Prostate gland (tissue), 2 donors: ENCODE measurements around the gene SOX11.

Source experiments
- CTCF ChIP-seq, 4 experiments: fragments of 200-600 bp in 2 of 4; fragments of 450-650 bp in 2 of 4; sonication (generic) in 2 of 4; IDR thresholded peaks; 1 replicate in 3 of 4; 2 replicates in 1 of 4; pipeline ENCODE4 v1.5.1; 2016 to 2019; ENCODE audit warnings: antibody characterized with exemption in 4 of 4, mild to moderate bottlenecking in 2 of 4, moderate library complexity in 2 of 4
- POLR2A ChIP-seq: fragments of 450-650 bp; IDR thresholded peaks from one replicate; pipeline ENCODE4 v1.6.1; 2016; ENCODE audit warnings: antibody characterized with exemption, mild to moderate bottlenecking
- POLR2AphosphoS5 ChIP-seq: sonication (generic); formaldehyde crosslinking; IDR thresholded peaks from one replicate; pipeline ENCODE4 v1.6.1; 2017; ENCODE audit warnings: antibody characterized with exemption

GRCh38 chr2:5692561-5693286 is 540 bp downstream of the SOX11 start:
- no peak for TF ChIP-seq CTCF (IDR thresholded peaks at IDR 0.05)
- TF ChIP-seq POLR2AphosphoS5, result no peak
- TF ChIP-seq POLR2A, result no peak
